ENCODE data around the gene SGCB.

- TF ChIP-seq, protein P1, sequence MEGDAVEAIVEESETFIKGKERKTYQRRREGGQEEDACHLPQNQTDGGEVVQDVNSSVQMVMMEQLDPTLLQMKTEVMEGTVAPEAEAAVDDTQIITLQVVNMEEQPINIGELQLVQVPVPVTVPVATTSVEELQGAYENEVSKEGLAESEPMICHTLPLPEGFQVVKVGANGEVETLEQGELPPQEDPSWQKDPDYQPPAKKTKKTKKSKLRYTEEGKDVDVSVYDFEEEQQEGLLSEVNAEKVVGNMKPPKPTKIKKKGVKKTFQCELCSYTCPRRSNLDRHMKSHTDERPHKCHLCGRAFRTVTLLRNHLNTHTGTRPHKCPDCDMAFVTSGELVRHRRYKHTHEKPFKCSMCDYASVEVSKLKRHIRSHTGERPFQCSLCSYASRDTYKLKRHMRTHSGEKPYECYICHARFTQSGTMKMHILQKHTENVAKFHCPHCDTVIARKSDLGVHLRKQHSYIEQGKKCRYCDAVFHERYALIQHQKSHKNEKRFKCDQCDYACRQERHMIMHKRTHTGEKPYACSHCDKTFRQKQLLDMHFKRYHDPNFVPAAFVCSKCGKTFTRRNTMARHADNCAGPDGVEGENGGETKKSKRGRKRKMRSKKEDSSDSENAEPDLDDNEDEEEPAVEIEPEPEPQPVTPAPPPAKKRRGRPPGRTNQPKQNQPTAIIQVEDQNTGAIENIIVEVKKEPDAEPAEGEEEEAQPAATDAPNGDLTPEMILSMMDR (IDR thresholded peaks at IDR 0.05): no peak
- TF ChIP-seq POLR2AphosphoS5 (IDR thresholded peaks at IDR 0.05): no peak
These were observed 11.2 kb upstream of the SGCB start for GRCh38 chr4:52049266-52049665.
